OCI-LY7 (cell line): ENCODE data around the gene KANSL1. TPM values are rescaled to one million over a fixed set of nuclear protein-coding genes. Genes with fewer than 3 reads are reported as not detected.

Source experiments
- BruUV-seq: library from RNA; stranded (reverse); fragments of 400-500 nt; replicated peaks from 2 replicates; lab custom pipeline; 2021; lab: Mats Ljungman, UMichigan
- CTCF ChIA-PET: fragments of 300-600 bp; sonication (Branson Sonifier 250); formaldehyde crosslinking; loops from one replicate; lab custom pipeline; 2022; ENCODE audit warnings: antibody characterized with exemption; ENCODE audit not compliant: unreplicated experiment; lab: Charles Lee
- POLR2A ChIA-PET: fragments of 300-600 bp; sonication (Branson Sonifier 250); formaldehyde crosslinking; loops from one replicate; lab custom pipeline; 2022; ENCODE audit warnings: antibody characterized with exemption; lab: Charles Lee
- DNase-seq: peaks from one replicate; pipeline ENCODE4 v3.0.0-alpha.2; 2015; ENCODE audit warnings: low spot score
- H2AFZ ChIP-seq: fragments of 200-600 bp; sonication (generic), shearing (Covaris generic); 2 replicates; pipeline ENCODE4 v1.6.1; 2014; ENCODE audit warnings: mild to moderate bottlenecking, antibody characterized with exemption, low read length, moderate library complexity
- H3K27ac ChIP-seq: fragments of 200-600 bp; sonication (generic); 2 replicates; pipeline ENCODE4 v1.5.1; 2014; ENCODE audit warnings: mixed run types, low read depth, mild to moderate bottlenecking, moderate library complexity, low read length, inconsistent platforms; ENCODE audit not compliant: poor library complexity, severe bottlenecking
- H3K36me3 ChIP-seq: fragments of 200-600 bp; sonication (generic); 2 replicates; pipeline ENCODE4 v1.6.1; 2014; ENCODE audit warnings: mild to moderate bottlenecking, antibody characterized with exemption, low read length, moderate library complexity, mixed read lengths; ENCODE audit not compliant: insufficient read depth
- H3K4me1 ChIP-seq: fragments of 200-600 bp; sonication (generic); 2 replicates; pipeline ENCODE4 v1.5.1; 2014; ENCODE audit warnings: mild to moderate bottlenecking, low read length; ENCODE audit not compliant: insufficient read depth, poor library complexity, severe bottlenecking
- H3K4me2 ChIP-seq: fragments of 200-600 bp; sonication (generic); 2 replicates; pipeline ENCODE4 v1.6.1; 2014; ENCODE audit warnings: mild to moderate bottlenecking, low read length
- H3K4me3 ChIP-seq: fragments of 200-600 bp; sonication (generic); 2 replicates; pipeline ENCODE4 v1.5.1; 2014; ENCODE audit warnings: mild to moderate bottlenecking, low read depth, low read length; ENCODE audit not compliant: poor library complexity, severe bottlenecking
- H3K79me2 ChIP-seq: fragments of 200-600 bp; sonication (generic); 2 replicates; pipeline ENCODE4 v1.6.1; 2016; ENCODE audit warnings: low read depth, mild to moderate bottlenecking, low read length, moderate library complexity, mixed read lengths; ENCODE audit not compliant: insufficient read depth
- H3K9me2 ChIP-seq: fragments of 200-600 bp; sonication (generic); 2 replicates; pipeline ENCODE4 v1.6.1; 2016; ENCODE audit warnings: mild to moderate bottlenecking, low read length, mixed read lengths; ENCODE audit not compliant: insufficient read depth
- H3K9me3 ChIP-seq: fragments of 200-600 bp; sonication (generic); 2 replicates; pipeline ENCODE4 v1.6.1; 2014; ENCODE audit warnings: mild to moderate bottlenecking, mixed run types, low read length, mixed read lengths
- H4K20me1 ChIP-seq: fragments of 200-600 bp; sonication (generic); 2 replicates; pipeline ENCODE4 v1.6.1; 2014; ENCODE audit warnings: mild to moderate bottlenecking, antibody characterized with exemption, low read length, moderate library complexity, mixed read lengths; ENCODE audit not compliant: insufficient read depth
- EZH2phosphoT487 ChIP-seq: fragments of 200-600 bp; sonication (generic); IDR thresholded peaks from 2 replicates; pipeline ENCODE4 v1.6.1; 2018; ENCODE audit warnings: low read depth, borderline replicate concordance, mild to moderate bottlenecking, mixed run types, antibody characterized with exemption, low read length, moderate library complexity, mixed read lengths
- intact Hi-C: fragments of 100-400 bp; cut with micrococcal nuclease; formaldehyde crosslinking; loops from one replicate; pipeline ENCODE4 v1.10.0; 2022; ENCODE audit not compliant: unreplicated experiment
- total RNA-seq, 2 experiments: library from RNA; depleted of rRNA in 1 of 2; stranded (reverse); fragments of >200 nt in 1 of 2; shearing (Covaris generic) in 1 of 2; gene quantifications; 2 replicates each; pipeline ENCODE4 v1.2.3, GENCODE V29; 2014 to 2022
- TF ChIP-seq, protein P1 (sequence below): fragments of 200-600 bp; sonication (generic); conservative IDR thresholded peaks from 2 replicates; pipeline ENCODE4 v1.5.1; 2014; ENCODE audit warnings: mild to moderate bottlenecking, antibody characterized with exemption, low read length, moderate library complexity, mixed read lengths

The KANSL1 gene
- total RNA-seq, 2 experiments from 2014 or later = 96.9 to 129 TPM

DNA sequence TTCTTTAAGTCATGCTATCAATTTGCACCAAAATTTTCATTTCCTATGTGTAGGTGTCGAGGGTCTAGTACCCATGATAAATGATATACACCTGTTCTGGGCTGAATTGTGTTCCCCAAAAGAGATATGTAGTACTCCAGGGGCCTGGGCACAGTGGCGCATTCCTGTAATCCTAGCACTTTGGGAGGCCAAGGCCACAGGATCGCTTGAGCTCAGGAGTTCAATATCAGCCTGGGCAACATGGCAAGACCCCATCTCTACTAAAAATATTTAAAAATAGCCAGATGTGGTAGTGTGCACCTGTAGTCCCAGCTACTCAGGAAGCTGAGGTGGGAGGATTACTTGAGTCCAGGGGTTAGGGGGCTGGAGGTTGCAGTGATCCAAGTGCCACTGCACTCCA, 23.5 kb upstream of the KANSL1 start:
- Histone ChIP-seq H3K4me3 (no peak overlapping the region), H3K79me2 (peaks cover 12% of the 10 kb centered on the region; the same call in 1 of the 2 replicates), H3K4me1 (no peaks in the 10 kb centered on the region), H3K9me3 (no peaks in the 10 kb centered on the region), H3K27ac (no peak overlapping the region), H3K4me2 (no peak overlapping the region), H2AFZ (no peak overlapping the region), H3K9me2 (no peaks in the 10 kb centered on the region), H4K20me1 (peaks cover 9% of the 10 kb centered on the region), H3K36me3 (peaks cover 44% of the 10 kb centered on the region)
- no peak for TF ChIP-seq EZH2phosphoT487
- TF ChIP-seq, protein P1, sequence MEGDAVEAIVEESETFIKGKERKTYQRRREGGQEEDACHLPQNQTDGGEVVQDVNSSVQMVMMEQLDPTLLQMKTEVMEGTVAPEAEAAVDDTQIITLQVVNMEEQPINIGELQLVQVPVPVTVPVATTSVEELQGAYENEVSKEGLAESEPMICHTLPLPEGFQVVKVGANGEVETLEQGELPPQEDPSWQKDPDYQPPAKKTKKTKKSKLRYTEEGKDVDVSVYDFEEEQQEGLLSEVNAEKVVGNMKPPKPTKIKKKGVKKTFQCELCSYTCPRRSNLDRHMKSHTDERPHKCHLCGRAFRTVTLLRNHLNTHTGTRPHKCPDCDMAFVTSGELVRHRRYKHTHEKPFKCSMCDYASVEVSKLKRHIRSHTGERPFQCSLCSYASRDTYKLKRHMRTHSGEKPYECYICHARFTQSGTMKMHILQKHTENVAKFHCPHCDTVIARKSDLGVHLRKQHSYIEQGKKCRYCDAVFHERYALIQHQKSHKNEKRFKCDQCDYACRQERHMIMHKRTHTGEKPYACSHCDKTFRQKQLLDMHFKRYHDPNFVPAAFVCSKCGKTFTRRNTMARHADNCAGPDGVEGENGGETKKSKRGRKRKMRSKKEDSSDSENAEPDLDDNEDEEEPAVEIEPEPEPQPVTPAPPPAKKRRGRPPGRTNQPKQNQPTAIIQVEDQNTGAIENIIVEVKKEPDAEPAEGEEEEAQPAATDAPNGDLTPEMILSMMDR = no peak
- ChIA-PET POLR2A (interaction anchor here (0.7 kb wide), 2 partner anchors 60 to 1091 kb away, joined by 3 read pairs; no protein-coding TSS in a partner anchor), CTCF (no interaction called here)
- no peak for DNase-seq
- intact Hi-C loops = no loop called here
- BruUV-seq = no TSS peak

DNA sequence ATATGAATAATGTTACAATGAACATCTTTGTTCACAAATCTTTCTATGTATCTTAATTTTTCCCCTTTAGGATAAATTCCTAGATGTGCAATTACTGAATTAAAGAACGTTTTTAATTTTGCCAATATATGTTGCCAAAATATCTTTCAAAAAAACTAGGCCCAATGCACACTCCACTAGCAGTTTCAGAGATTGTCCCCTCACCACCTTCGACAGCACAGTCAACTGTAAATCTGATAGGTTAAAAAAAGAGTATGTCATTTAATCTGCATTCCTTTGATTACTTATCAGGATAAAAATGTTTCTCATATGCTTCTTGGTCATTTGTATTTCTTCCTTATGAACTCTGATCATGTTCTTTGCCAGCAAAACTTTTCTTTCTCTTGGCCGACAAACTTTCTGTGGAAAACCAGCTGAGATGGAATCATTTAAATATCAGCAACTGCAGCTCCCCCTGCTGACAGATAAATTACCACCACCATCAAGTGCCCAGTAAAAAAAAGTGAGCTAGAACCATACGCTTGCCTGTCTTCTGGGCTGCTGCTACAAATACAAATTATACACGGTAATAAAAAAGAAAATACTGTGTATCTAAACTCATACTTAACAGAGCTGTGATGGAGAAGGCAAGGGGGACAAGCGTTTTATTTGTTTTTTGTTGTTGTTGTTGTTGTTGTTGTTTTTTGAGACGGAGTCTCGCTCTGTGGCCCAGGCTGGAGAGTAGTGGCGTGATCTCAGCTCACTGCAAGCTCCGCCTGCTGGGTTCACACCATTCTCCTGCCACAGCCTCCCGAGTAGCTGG, 19.6 kb upstream of the KANSL1 start:
- TSS peak; percentile 36 for BruUV-seq
- POLR2A ChIA-PET = interaction anchor here (0.7 to 2.1 kb wide), 3 partner anchors 14 to 208 kb away, joined by 3 to 9 read pairs (median 4); no protein-coding TSS in a partner anchor

More for the DNA sequence above, 19.6 kb upstream of the KANSL1 start:
- no peak for TF ChIP-seq EZH2phosphoT487
- TF ChIP-seq, protein P1 = peak; percentile 99
- Histone ChIP-seq H3K79me2 (peaks cover 36% of the 10 kb centered on the region; the same call in 1 of the 2 replicates), H3K36me3 (peaks cover 43% of the 10 kb centered on the region), H4K20me1 (peaks cover 12% of the 10 kb centered on the region), H3K4me2 (no peak overlapping the region), H2AFZ (no peak overlapping the region), H3K4me1 (no peaks in the 10 kb centered on the region), H3K27ac (no peak overlapping the region), H3K9me3 (no peaks in the 10 kb centered on the region), H3K9me2 (no peaks in the 10 kb centered on the region), H3K4me3 (no peak overlapping the region)
- CTCF ChIA-PET = interaction anchor here (1.0 kb wide), 1 partner anchor 20 kb away, joined by 3 read pairs; the partner anchor contains the start of gene KANSL1
- peak; percentile 78 for DNase-seq
- intact Hi-C loops = loop anchor here (2.0 to 5.0 kb wide), 2 partner anchors 161 to 210 kb away; no protein-coding TSS in a partner anchor
